B cell (primary cell): ENCODE measurements around the gene INSRR. TPM values are rescaled to one million over a fixed set of nuclear protein-coding genes. Genes with fewer than 3 reads are reported as not detected.

ENCODE experiments used
- ATAC-seq: fragments of 200-7000 bp; cut with Tn5 transposase; one replicate; pipeline ENCODE4 v1.10.0; 2021; ENCODE audit warnings: low read depth, mild to moderate bottlenecking, moderate number of reproducible peaks, moderate library complexity
- CTCF ChIA-PET: fragments of 350-600 bp; sonication (Branson Sonifier 250); formaldehyde crosslinking; loops from one replicate; lab custom pipeline; 2021; ENCODE audit warnings: antibody characterized with exemption, inconsistent platforms; lab: Charles Lee
- POLR2A ChIA-PET: fragments of 350-600 bp; sonication (Branson Sonifier 250); formaldehyde crosslinking; loops from one replicate; lab custom pipeline; 2021; ENCODE audit warnings: antibody characterized with exemption; lab: Charles Lee
- DNase-seq: peaks from one replicate; pipeline ENCODE4 v3.0.0; 2013
- H2AFZ ChIP-seq: 2 replicates; pipeline ENCODE4 v1.6.1; 2012; ENCODE audit warnings: mild to moderate bottlenecking, low read depth, low read length; ENCODE audit not compliant: insufficient read depth, poor library complexity, severe bottlenecking
- H3K27ac ChIP-seq, 2 donors: 1 replicate in 1 of 2; 2 replicates in 1 of 2; pipeline ENCODE4 v1.5.1; 2012 to 2013; ENCODE audit warnings: low read length in 2 of 2, mild to moderate bottlenecking in 2 of 2, moderate library complexity in 1 of 2
- H3K27me3 ChIP-seq, 4 experiments: fragments of 200-600 bp in 1 of 4; sonication (generic) in 1 of 4; replicated peaks in 1 of 4; 1 replicate in 2 of 4; 2 replicates in 2 of 4; pipeline versions ENCODE4 v1.6.1 to v1.7.0; 2013 to 2016; ENCODE audit warnings: low read length in 3 of 4, mild to moderate bottlenecking in 2 of 4, mixed read lengths in 1 of 4, moderate library complexity in 1 of 4; ENCODE audit not compliant: insufficient read depth in 4 of 4, control insufficient read depth in 3 of 4; ENCODE audit errors: control extremely low read depth in 1 of 4
- H3K36me3 ChIP-seq, 2 experiments: replicated peaks in 1 of 2; 1 replicate in 1 of 2; 2 replicates in 1 of 2; pipeline versions ENCODE4 v1.6.1 to v1.7.1; 2013; ENCODE audit warnings: low read length in 1 of 2; ENCODE audit not compliant: insufficient read depth in 2 of 2, control insufficient read depth in 1 of 2; ENCODE audit errors: control extremely low read depth in 1 of 2, extremely low read depth in 1 of 2
- H3K4me1 ChIP-seq, 2 donors: fragments of 200-600 bp in 1 of 2; sonication (generic) in 1 of 2; 1 replicate in 1 of 2; 2 replicates in 1 of 2; pipeline versions ENCODE4 v1.5.1 to v1.6.1; 2013 to 2017; ENCODE audit warnings: low read length in 2 of 2; ENCODE audit not compliant: control insufficient read depth in 2 of 2, insufficient read depth in 2 of 2
- H3K4me2 ChIP-seq: replicated peaks from 2 replicates; pipeline ENCODE3; 2012; ENCODE audit warnings: mild to moderate bottlenecking, low read depth, low read length; ENCODE audit not compliant: poor library complexity, severe bottlenecking
- H3K4me3 ChIP-seq, 5 experiments: fragments of 200-600 bp in 1 of 5; sonication (generic) in 1 of 5; 1 replicate in 3 of 5; 2 replicates in 2 of 5; pipeline versions ENCODE4 v1.5.1 to v1.7.0; 2011 to 2016; ENCODE audit warnings: low read length in 4 of 5, mild to moderate bottlenecking in 4 of 5, low read depth in 2 of 5, control low read depth in 1 of 5, moderate library complexity in 1 of 5; ENCODE audit not compliant: insufficient read depth in 1 of 5; ENCODE audit errors: control extremely low read depth in 1 of 5, extremely low read depth in 1 of 5
- H3K79me2 ChIP-seq: fragments of 200-600 bp; sonication (generic); one replicate; pipeline ENCODE4 v1.6.0; 2016; ENCODE audit warnings: low read length; ENCODE audit not compliant: control insufficient read depth, insufficient read depth
- H3K9ac ChIP-seq: fragments of 200-600 bp; sonication (generic); 2 replicates; pipeline ENCODE4 v1.6.1; 2017; ENCODE audit warnings: mild to moderate bottlenecking, low read length, moderate library complexity
- H3K9me3 ChIP-seq, 3 donors: one replicate each; pipeline versions ENCODE4 v1.6.1 to v1.7.1; 2013; ENCODE audit warnings: low read length in 2 of 3; ENCODE audit not compliant: control insufficient read depth in 2 of 3, insufficient read depth in 1 of 3; ENCODE audit errors: control extremely low read depth in 1 of 3
- H4K20me1 ChIP-seq: 2 replicates; pipeline ENCODE4 v1.6.0; 2012; ENCODE audit warnings: mild to moderate bottlenecking, low read length; ENCODE audit not compliant: insufficient read depth, control insufficient read depth, poor library complexity, severe bottlenecking
- H3K27ac Mint-ChIP-seq: one replicate; pipeline ENCODE4 v1.8.0; 2021; ENCODE audit warnings: mixed read lengths
- H3K27me3 Mint-ChIP-seq: one replicate; pipeline ENCODE4 v1.8.0; 2021; ENCODE audit warnings: mixed read lengths
- H3K4me1 Mint-ChIP-seq: one replicate; pipeline ENCODE4 v1.8.0; 2021; ENCODE audit warnings: mixed read lengths
- H3K4me3 Mint-ChIP-seq: one replicate; pipeline ENCODE4 v1.8.0; 2021; ENCODE audit warnings: mixed read lengths
- H3K9me3 Mint-ChIP-seq: one replicate; pipeline ENCODE4 v1.8.0; 2022; ENCODE audit warnings: mixed read lengths; ENCODE audit not compliant: insufficient read depth
- EZH2 ChIP-seq: IDR thresholded peaks from 2 replicates; pipeline ENCODE4 v1.6.1; 2012; ENCODE audit warnings: borderline replicate concordance, low read depth, mild to moderate bottlenecking, moderate library complexity, low read length; ENCODE audit not compliant: insufficient read depth, poor library complexity, severe bottlenecking
- WGBS: methylation state at CpG from one replicate; pipeline ENCODE4 v1.1.5; 2013; ENCODE audit warnings: missing lambda C conversion rate; ENCODE audit not compliant: insufficient coverage; 5-methylcytosine and 5-hydroxymethylcytosine counted together
- intact Hi-C: fragments of 100-400 bp; cut with micrococcal nuclease; formaldehyde crosslinking; loops from one replicate; pipeline ENCODE4 v1.10.0; 2022
- polyA plus RNA-seq: library from polyadenylated mRNA; depleted of rRNA; stranded (reverse); fragments of >200 nt; gene quantifications from 2 replicates; pipeline ENCODE4 v1.2.3, GENCODE V29; 2012
- total RNA-seq, 2 donors: library from RNA; stranded (reverse); fragments of 120-200 nt in 1 of 2; gene quantifications; 1 replicate in 1 of 2; 2 replicates in 1 of 2; pipeline versions ENCODE4 v1.2.3 to v1.2.4, GENCODE V29; 2013 to 2022
- TF ChIP-seq, protein P1 (sequence below): fragments of 200-600 bp; IDR thresholded peaks from one replicate; pipeline ENCODE4 v1.8.0; 2022; ENCODE audit warnings: antibody characterized with exemption, mild to moderate bottlenecking

The INSRR gene
- total and polyA plus RNA-seq, 2 donors (not counting 1 experiment from before 2014, with no cell fraction given) = not detected

DNA sequence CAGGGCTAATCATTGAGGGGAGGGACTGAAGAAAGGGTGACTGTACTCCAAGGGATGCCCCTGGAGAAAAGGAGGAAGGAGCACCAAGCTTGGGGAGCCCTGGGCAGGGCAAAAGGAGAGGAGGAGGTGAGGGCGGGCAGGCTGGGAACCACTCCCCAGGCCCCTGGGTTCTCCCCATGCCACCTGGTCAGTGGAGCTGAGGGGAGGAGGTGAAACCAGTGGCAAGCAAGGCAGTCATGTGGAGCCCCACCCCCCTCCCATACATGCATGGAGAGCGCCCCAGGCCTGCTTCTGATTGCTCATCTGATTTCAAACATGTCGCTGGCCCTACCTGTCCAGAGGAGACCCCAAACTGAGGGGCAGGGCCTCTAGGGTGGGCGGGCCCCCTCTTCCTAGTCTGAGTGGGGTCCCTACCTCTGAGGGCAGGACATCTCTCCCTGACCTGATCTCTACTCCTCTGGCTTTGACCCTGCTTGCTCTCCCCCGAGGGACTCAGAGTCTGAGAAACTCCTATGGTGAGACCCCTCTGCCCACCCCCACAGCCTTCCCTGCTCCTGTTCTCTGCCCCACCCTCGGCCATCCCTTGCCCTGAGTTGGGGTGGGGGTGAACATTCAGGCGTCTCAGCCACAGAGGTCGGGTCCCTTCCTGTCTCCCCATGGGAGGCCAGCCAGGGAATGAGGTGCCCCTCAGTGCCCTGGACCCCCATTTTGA, 18.6 kb downstream of the INSRR start:
- peaks cover 5% of the 10 kb centered on the region for H3K4me1 Mint-ChIP-seq
- peaks cover 0 to 57% (median 21%) of the 10 kb centered on the region in 4 experiments for H3K27me3 ChIP-seq
- no peak overlapping the region for H3K27ac Mint-ChIP-seq
- ATAC-seq (no peak), DNase-seq (no peak)
- CTCF ChIA-PET = no interaction called here
- H3K9me3 ChIP-seq = peaks cover 0 to 6% (median 0%) of the 10 kb centered on the region in 3 donors
- peaks cover 78% of the 10 kb centered on the region for H3K27me3 Mint-ChIP-seq
- no peak overlapping the region for H3K9ac ChIP-seq
- no peak overlapping the region for H3K4me3 Mint-ChIP-seq
- no peak overlapping the region for H2AFZ ChIP-seq
- peaks cover 7 to 8% of the 10 kb centered on the region in 2 donors for H3K4me1 ChIP-seq
- TF ChIP-seq, protein P1, sequence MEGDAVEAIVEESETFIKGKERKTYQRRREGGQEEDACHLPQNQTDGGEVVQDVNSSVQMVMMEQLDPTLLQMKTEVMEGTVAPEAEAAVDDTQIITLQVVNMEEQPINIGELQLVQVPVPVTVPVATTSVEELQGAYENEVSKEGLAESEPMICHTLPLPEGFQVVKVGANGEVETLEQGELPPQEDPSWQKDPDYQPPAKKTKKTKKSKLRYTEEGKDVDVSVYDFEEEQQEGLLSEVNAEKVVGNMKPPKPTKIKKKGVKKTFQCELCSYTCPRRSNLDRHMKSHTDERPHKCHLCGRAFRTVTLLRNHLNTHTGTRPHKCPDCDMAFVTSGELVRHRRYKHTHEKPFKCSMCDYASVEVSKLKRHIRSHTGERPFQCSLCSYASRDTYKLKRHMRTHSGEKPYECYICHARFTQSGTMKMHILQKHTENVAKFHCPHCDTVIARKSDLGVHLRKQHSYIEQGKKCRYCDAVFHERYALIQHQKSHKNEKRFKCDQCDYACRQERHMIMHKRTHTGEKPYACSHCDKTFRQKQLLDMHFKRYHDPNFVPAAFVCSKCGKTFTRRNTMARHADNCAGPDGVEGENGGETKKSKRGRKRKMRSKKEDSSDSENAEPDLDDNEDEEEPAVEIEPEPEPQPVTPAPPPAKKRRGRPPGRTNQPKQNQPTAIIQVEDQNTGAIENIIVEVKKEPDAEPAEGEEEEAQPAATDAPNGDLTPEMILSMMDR = no peak
- no peak for TF ChIP-seq EZH2
- H3K27ac ChIP-seq = no peak overlapping the region
- no peaks in the 10 kb centered on the region for H3K36me3 ChIP-seq
- no peak overlapping the region for H3K4me2 ChIP-seq
- intact Hi-C loops = no loop called here
- no peaks in the 10 kb centered on the region for H3K9me3 Mint-ChIP-seq
- no peaks in the 10 kb centered on the region for H4K20me1 ChIP-seq
- H3K79me2 ChIP-seq = no peaks in the 10 kb centered on the region
- H3K4me3 ChIP-seq = no peak overlapping the region
- 70% methylated on average over 6 of the region's 8 CpGs for WGBS
- POLR2A ChIA-PET = interaction anchor here (0.6 kb wide), 1 partner anchor 41 kb away, joined by 11 read pairs; no protein-coding TSS in a partner anchor
